Measurements from ENCODE around the gene OR1S1.

OR1S1 gene

GRCh38 chr11:58216476-58216875 is 4.0 kb downstream of the OR1S1 start:
- no peak overlapping the region for H3K4me3 ChIP-seq (ENCODE audit: low read depth, low read length)
- TF ChIP-seq CTCF (IDR thresholded peaks at IDR 0.05; ENCODE audit: borderline replicate concordance, insufficient read depth, low read depth, low read length), result no peak

- H3K4me3 ChIP-seq (ENCODE audit: low read depth, low read length), result no peak overlapping the region
- TF ChIP-seq CTCF (IDR thresholded peaks at IDR 0.05; ENCODE audit: borderline replicate concordance, insufficient read depth, low read depth, low read length), result no peak
Measured at GRCh38 chr11:58222721-58223120, 10.2 kb downstream of the OR1S1 start.

GRCh38 chr11:58227956-58228615 is 15.6 kb downstream of the OR1S1 start:
- no peak for TF ChIP-seq CTCF (IDR thresholded peaks at IDR 0.05; ENCODE audit: borderline replicate concordance, insufficient read depth, low read depth, low read length)
- H3K4me3 ChIP-seq (ENCODE audit: low read depth, low read length), result no peak overlapping the region

- no peak for TF ChIP-seq CTCF (IDR thresholded peaks at IDR 0.05; ENCODE audit: borderline replicate concordance, insufficient read depth, low read depth, low read length)
- H3K4me3 ChIP-seq (ENCODE audit: low read depth, low read length), result no peak overlapping the region
Measured at GRCh38 chr11:58243954-58244353, 31.4 kb downstream of the OR1S1 start.

DNA sequence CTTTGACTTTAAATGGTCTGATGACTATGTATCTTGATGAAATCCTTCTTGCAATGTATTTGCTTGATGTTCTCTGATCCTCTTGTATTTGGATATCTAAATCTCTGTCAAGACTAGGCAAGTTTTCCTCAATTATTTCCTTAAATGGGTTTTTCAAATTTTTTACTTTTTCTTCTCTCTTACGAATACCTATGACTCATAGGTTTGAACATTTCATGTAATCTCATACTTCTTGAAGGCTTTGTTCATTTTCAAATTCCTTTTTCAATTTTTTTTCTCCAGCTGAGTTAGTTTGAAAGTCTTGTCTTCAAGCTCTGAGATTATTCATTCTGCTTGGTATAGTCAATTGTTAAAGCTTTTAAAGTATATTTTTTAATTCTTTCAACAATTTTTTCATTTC is 42.4 kb downstream of the OR1S1 start:
- no peak overlapping the region for H3K4me3 ChIP-seq (ENCODE audit: low read depth, low read length)
- TF ChIP-seq CTCF (IDR thresholded peaks at IDR 0.05; ENCODE audit: borderline replicate concordance, insufficient read depth, low read depth, low read length), result no peak

DNA sequence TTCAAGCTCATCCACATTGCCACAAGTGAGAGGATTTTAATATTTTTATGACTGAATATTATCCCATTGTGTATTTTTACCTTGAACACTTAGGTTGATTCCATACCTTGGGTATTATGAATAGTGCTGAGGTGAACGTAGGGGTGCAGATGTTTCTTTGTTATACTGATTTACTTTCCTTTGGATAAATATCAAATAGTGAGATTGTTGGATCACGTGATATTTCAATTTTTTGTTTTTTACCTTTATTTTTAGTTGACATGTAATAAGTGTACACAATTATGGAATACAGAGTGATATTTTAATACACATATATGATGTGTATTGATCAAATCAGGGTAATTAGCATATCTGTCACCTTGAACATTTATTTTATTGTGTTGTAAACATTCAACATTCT is 47.5 kb downstream of the OR1S1 start:
- TF ChIP-seq CTCF (IDR thresholded peaks at IDR 0.05; ENCODE audit: borderline replicate concordance, insufficient read depth, low read depth, low read length), result no peak
- no peak overlapping the region for H3K4me3 ChIP-seq (ENCODE audit: low read depth, low read length)
